Measurements from ENCODE around the gene SOCS1. TPM values are rescaled to one million over a fixed set of nuclear protein-coding genes. Genes with fewer than 3 reads are reported as not detected.

SOCS1 gene
- total and polyA plus RNA-seq, 4 donors: 1.8 to 10.9 (median 2.3) TPM

Small RNA genes lying within 50 kb of the gene (small RNA-seq; reads per million reads assigned to genes)
- gene RF00554: not detected

Other genes starting within 250 kb of the SOCS1 start
- not detected for gene TNP2, start 13.1 kb upstream of the SOCS1 start, total RNA-seq
- gene TNP2, start 13.1 kb upstream of the SOCS1 start, polyA plus RNA-seq: not detected
- gene PRM3, start 17.4 kb upstream of the SOCS1 start, total RNA-seq: not detected
- not detected for gene PRM3, start 17.4 kb upstream of the SOCS1 start, polyA plus RNA-seq
- gene PRM2, start 20.3 kb upstream of the SOCS1 start, total RNA-seq: not detected
- gene PRM2, start 20.3 kb upstream of the SOCS1 start, polyA plus RNA-seq: not detected
- not detected for gene PRM1, start 25.1 kb upstream of the SOCS1 start, total RNA-seq
- gene PRM1, start 25.1 kb upstream of the SOCS1 start, polyA plus RNA-seq: not detected
- 1 to 10 TPM in 1 of 2 donors, under 1 TPM in 1; 0.33 to 8.5 TPM for gene RMI2, start 89.3 kb upstream of the SOCS1 start, total RNA-seq
- gene RMI2, start 89.3 kb upstream of the SOCS1 start, polyA plus RNA-seq: 1 to 10 TPM in 1 of 2 donors, under 1 TPM in 1; 0.28 to 1.3 TPM

Data from liver (tissue), 5 donors.